ENCODE results near the gene TMEM238. TPM values are rescaled to one million over a fixed set of nuclear protein-coding genes. Genes with fewer than 3 reads are reported as not detected.

The TMEM238 gene
- total RNA-seq, 1 experiment from 2014 or later: 22.8 TPM

DNA sequence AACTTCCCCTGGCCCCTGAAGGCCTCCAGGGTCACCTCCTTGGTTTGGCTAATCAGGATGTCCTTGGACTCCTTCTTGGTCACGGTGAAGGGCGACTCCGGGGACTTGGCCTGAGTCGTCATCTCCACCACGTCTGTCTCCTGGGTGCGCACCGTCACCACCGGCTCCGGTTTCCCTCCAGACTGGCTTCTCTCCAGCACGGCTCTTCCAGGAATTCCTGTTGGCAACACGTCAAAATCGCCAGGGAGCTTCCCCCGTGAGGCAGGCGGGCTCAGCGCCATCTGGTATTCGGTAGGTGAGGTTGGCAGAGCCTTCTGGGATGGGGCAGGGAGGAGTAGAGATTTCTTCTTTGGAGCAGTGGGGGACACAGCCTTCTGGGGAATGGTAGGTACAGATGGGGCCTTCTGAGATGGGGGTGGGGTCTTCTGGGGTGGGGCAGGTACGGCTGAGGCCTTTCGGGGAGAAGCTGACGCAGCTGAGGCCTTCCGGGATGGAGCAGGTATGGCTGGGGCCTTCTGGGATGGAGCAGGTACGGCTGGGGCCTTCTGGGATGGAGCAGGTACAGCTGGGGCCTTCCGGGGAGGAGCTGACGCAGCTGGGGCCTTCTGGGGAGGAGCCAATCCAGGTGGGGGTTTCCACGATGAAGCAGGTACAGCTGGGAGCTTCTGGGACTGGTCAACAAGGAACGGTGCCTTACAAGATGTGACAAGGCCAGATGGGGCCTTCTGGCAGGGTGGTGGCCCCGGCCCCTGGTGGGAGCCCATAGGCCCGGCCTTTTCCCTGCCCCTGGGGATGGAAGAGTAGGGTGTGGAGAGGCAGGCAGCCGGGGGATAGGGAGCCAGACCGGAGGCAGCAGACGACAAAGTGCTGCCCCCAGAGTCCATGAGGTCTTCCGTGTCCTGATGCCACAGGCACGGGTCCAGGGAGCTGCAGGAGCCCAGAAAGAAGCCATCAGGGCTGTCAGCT, 24.9 kb downstream of the TMEM238 start:
- H4K20me1 ChIP-seq (ENCODE audit: low read length): no peaks in the 10 kb centered on the region
- no peaks in the 10 kb centered on the region for H3K36me3 ChIP-seq (ENCODE audit: low read depth, low read length)
- CTCF ChIA-PET: no interaction called here
- no peaks in the 10 kb centered on the region for H3K9me2 ChIP-seq (replicated peaks; ENCODE audit: low read length)
- H3K4me3 ChIP-seq (ENCODE audit: low read length): no peak overlapping the region
- no peak overlapping the region for H2AFZ ChIP-seq (ENCODE audit: low read length)
- 0 out of 2 replicates have a peak, but pooled peaks cover 5% of the 10 kb centered on the region for H3K27me3 ChIP-seq (ENCODE audit: low read length)
- no peaks in the 10 kb centered on the region for H3K79me2 ChIP-seq (ENCODE audit: low read length)
- DNase-seq (no peak), ATAC-seq (no peak)
- TF ChIP-seq EZH2phosphoT487 (IDR thresholded peaks at IDR 0.05; ENCODE audit: borderline replicate concordance, low read length): no peak
- TF ChIP-seq, protein P1, sequence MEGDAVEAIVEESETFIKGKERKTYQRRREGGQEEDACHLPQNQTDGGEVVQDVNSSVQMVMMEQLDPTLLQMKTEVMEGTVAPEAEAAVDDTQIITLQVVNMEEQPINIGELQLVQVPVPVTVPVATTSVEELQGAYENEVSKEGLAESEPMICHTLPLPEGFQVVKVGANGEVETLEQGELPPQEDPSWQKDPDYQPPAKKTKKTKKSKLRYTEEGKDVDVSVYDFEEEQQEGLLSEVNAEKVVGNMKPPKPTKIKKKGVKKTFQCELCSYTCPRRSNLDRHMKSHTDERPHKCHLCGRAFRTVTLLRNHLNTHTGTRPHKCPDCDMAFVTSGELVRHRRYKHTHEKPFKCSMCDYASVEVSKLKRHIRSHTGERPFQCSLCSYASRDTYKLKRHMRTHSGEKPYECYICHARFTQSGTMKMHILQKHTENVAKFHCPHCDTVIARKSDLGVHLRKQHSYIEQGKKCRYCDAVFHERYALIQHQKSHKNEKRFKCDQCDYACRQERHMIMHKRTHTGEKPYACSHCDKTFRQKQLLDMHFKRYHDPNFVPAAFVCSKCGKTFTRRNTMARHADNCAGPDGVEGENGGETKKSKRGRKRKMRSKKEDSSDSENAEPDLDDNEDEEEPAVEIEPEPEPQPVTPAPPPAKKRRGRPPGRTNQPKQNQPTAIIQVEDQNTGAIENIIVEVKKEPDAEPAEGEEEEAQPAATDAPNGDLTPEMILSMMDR (conservative IDR thresholded peaks at IDR 0.05; ENCODE audit: low read depth, low read length): no peak
- TF ChIP-seq EZH2 (IDR thresholded peaks at IDR 0.05; ENCODE audit: low read length, unreplicated experiment): no peak
- H3K9me3 ChIP-seq (ENCODE audit: low read length): no peaks in the 10 kb centered on the region
- H3K27ac ChIP-seq (ENCODE audit: low read length): no peak overlapping the region
- no peaks in the 10 kb centered on the region for H3F3A ChIP-seq (ENCODE audit: low read length, unreplicated experiment)
- no peak overlapping the region for H3K9ac ChIP-seq (ENCODE audit: low read length)
- H3K4me1 ChIP-seq (ENCODE audit: insufficient read depth, low read length): peaks cover 12% of the 10 kb centered on the region
- no TSS peak for BruUV-seq (replicated peaks)
- H3K4me2 ChIP-seq (ENCODE audit: low read length): no peak overlapping the region
- intact Hi-C loops (cut with micrococcal nuclease): no loop called here
- POLR2A ChIA-PET (ENCODE audit: unreplicated experiment): no interaction called here

GRCh38 chr19:55358493-55358892, 25.6 kb downstream of the TMEM238 start:
- Histone ChIP-seq H3K27ac (ENCODE audit: low read length) (no peak overlapping the region), H4K20me1 (ENCODE audit: low read length) (no peaks in the 10 kb centered on the region), H3K4me1 (ENCODE audit: insufficient read depth, low read length) (peaks cover 16% of the 10 kb centered on the region), H3K9me3 (ENCODE audit: low read length) (no peaks in the 10 kb centered on the region), H2AFZ (ENCODE audit: low read length) (no peak overlapping the region), H3K9ac (ENCODE audit: low read length) (no peak overlapping the region), H3K4me2 (ENCODE audit: low read length) (no peak overlapping the region), H3K4me3 (ENCODE audit: low read length) (no peak overlapping the region), H3K27me3 (ENCODE audit: low read length) (0 out of 2 replicates have a peak, but pooled peaks cover 6% of the 10 kb centered on the region), H3K79me2 (ENCODE audit: low read length) (no peaks in the 10 kb centered on the region), H3K9me2 (replicated peaks; ENCODE audit: low read length) (no peaks in the 10 kb centered on the region), H3F3A (ENCODE audit: low read length, unreplicated experiment) (no peaks in the 10 kb centered on the region), H3K36me3 (ENCODE audit: low read depth, low read length) (no peaks in the 10 kb centered on the region)
- CTCF ChIA-PET: no interaction called here
- no TSS peak for BruUV-seq (replicated peaks)
- no peak for TF ChIP-seq EZH2phosphoT487 (IDR thresholded peaks at IDR 0.05; ENCODE audit: borderline replicate concordance, low read length)
- ATAC-seq (no peak), DNase-seq (no peak)
- intact Hi-C loops (cut with micrococcal nuclease): no loop called here
- POLR2A ChIA-PET (ENCODE audit: unreplicated experiment): no interaction called here

DNA sequence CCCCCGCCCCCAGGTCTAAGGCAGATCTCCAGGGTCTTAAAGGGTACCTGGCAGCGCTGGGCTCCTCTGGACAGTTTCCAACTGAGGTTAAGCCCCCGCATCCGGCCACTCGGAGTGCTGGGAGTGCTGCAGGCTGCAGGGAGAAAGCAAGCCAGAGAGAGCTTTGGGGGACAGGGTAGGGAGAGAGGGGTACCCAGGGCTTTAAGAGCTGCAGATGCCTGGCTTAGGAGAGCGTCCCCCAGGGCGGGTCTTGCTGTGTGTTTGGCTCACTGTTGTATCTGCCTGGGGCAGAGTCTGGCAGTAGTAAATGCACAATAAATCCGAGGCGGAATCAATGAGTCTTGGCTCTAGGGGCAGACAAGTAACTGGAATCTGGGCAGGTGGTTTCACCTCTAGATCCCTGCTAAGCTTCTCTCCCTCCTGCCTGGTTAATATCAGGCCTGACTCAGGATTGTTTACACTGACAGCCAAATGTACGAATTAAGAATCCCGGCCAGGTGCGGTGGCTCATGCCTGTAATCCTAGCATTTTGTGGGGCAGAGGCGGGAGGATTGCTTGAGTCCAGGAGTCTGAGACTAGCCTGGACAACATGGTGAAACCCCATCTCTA, 28.8 kb downstream of the TMEM238 start:
- no peaks in the 10 kb centered on the region for H3F3A ChIP-seq (ENCODE audit: low read length, unreplicated experiment)
- H4K20me1 ChIP-seq (ENCODE audit: low read length): no peaks in the 10 kb centered on the region
- no TSS peak for BruUV-seq (replicated peaks)
- H3K9me2 ChIP-seq (replicated peaks; ENCODE audit: low read length): no peaks in the 10 kb centered on the region
- no peaks in the 10 kb centered on the region for H3K9me3 ChIP-seq (ENCODE audit: low read length)
- H3K27me3 ChIP-seq (ENCODE audit: low read length): peaks cover 17% of the 10 kb centered on the region
- peak overlapping the region; percentile 19 for H3K4me2 ChIP-seq (ENCODE audit: low read length)
- H3K36me3 ChIP-seq (ENCODE audit: low read depth, low read length): no peaks in the 10 kb centered on the region
- H3K27ac ChIP-seq (ENCODE audit: low read length): no peak overlapping the region
- ATAC-seq: peak; percentile 14
- H3K4me3 ChIP-seq (ENCODE audit: low read length): no peak overlapping the region
- H3K79me2 ChIP-seq (ENCODE audit: low read length): no peaks in the 10 kb centered on the region
- peaks cover 45% of the 10 kb centered on the region for H3K4me1 ChIP-seq (ENCODE audit: insufficient read depth, low read length)
- no peak overlapping the region for H3K9ac ChIP-seq (ENCODE audit: low read length)
- intact Hi-C loops (cut with micrococcal nuclease): loop anchor here (2.0 kb wide), 1 partner anchor 17 kb away; the partner anchor contains the start of gene KMT5C
- peak; percentile 66 for DNase-seq
- CTCF ChIA-PET: no interaction called here
- peak overlapping the region; percentile 5; the same call in 1 of the 2 replicates for H2AFZ ChIP-seq (ENCODE audit: low read length)
- TF ChIP-seq EZH2 (IDR thresholded peaks at IDR 0.05; ENCODE audit: low read length, unreplicated experiment): no peak
- no peak for TF ChIP-seq EZH2phosphoT487 (IDR thresholded peaks at IDR 0.05; ENCODE audit: borderline replicate concordance, low read length)
- TF ChIP-seq, protein P1 (conservative IDR thresholded peaks at IDR 0.05; ENCODE audit: low read depth, low read length): no peak
- POLR2A ChIA-PET (ENCODE audit: unreplicated experiment): interaction anchor here (0.6 kb wide), 1 partner anchor 14 kb away, joined by 3 read pairs; no protein-coding TSS in a partner anchor
